ENCODE results near the gene GINS2. TPM values are rescaled to one million over a fixed set of nuclear protein-coding genes. Genes with fewer than 3 reads are reported as not detected.

The GINS2 gene
- total RNA-seq, 1 experiment from 2014 or later: 11.3 TPM

DNA sequence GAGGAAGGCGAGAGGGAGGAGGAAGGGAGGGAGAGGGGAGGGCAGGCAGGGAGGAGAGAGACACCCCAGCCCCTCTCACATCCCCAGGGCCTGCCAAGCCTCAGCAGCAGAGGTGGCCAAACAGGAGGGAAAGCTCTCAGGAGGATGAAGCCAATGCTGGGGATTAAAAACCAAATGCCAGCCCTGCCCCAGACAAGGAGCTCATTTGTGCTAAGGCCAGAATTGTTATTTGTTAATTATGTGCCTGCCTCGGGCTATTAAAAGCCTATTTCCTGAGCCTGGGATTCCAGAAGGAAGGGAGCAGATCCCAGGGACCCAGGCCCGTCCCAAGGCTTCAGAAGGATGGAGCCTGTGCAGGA, 27.9 kb upstream of the GINS2 start:
- CTCF ChIA-PET: interaction anchor here (0.6 to 1.9 kb wide), 16 partner anchors 13 to 465 kb away, joined by 3 to 12 read pairs (median 4); no protein-coding TSS in a partner anchor
- no peak overlapping the region for H3K4me3 Mint-ChIP-seq (ENCODE audit: unreplicated experiment)
- H3K27ac Mint-ChIP-seq (ENCODE audit: low read depth, unreplicated experiment): no peak overlapping the region
- H3K9me3 Mint-ChIP-seq (ENCODE audit: unreplicated experiment): no peaks in the 10 kb centered on the region
- intact Hi-C loops (cut with micrococcal nuclease): loop anchor here (5.0 kb wide), 1 partner anchor 439 kb away; no protein-coding TSS in a partner anchor
- TF ChIP-seq, protein P1, sequence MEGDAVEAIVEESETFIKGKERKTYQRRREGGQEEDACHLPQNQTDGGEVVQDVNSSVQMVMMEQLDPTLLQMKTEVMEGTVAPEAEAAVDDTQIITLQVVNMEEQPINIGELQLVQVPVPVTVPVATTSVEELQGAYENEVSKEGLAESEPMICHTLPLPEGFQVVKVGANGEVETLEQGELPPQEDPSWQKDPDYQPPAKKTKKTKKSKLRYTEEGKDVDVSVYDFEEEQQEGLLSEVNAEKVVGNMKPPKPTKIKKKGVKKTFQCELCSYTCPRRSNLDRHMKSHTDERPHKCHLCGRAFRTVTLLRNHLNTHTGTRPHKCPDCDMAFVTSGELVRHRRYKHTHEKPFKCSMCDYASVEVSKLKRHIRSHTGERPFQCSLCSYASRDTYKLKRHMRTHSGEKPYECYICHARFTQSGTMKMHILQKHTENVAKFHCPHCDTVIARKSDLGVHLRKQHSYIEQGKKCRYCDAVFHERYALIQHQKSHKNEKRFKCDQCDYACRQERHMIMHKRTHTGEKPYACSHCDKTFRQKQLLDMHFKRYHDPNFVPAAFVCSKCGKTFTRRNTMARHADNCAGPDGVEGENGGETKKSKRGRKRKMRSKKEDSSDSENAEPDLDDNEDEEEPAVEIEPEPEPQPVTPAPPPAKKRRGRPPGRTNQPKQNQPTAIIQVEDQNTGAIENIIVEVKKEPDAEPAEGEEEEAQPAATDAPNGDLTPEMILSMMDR (IDR thresholded peaks at IDR 0.05; ENCODE audit: unreplicated experiment): no peak
- H3K27me3 Mint-ChIP-seq (ENCODE audit: insufficient read depth, unreplicated experiment): no peaks in the 10 kb centered on the region
- no peak for DNase-seq (ENCODE audit: unreplicated experiment)
- peaks cover 7% of the 10 kb centered on the region for H3K4me1 Mint-ChIP-seq (ENCODE audit: insufficient read depth, unreplicated experiment)
- POLR2A ChIA-PET: interaction anchor here (1.2 kb wide), 1 partner anchor 12 kb away, joined by 3 read pairs; no protein-coding TSS in a partner anchor
- no TSS peak for BruUV-seq (replicated peaks)
- peaks cover 7% of the 10 kb centered on the region for H3K36me3 Mint-ChIP-seq (ENCODE audit: insufficient read depth, unreplicated experiment)

DNA sequence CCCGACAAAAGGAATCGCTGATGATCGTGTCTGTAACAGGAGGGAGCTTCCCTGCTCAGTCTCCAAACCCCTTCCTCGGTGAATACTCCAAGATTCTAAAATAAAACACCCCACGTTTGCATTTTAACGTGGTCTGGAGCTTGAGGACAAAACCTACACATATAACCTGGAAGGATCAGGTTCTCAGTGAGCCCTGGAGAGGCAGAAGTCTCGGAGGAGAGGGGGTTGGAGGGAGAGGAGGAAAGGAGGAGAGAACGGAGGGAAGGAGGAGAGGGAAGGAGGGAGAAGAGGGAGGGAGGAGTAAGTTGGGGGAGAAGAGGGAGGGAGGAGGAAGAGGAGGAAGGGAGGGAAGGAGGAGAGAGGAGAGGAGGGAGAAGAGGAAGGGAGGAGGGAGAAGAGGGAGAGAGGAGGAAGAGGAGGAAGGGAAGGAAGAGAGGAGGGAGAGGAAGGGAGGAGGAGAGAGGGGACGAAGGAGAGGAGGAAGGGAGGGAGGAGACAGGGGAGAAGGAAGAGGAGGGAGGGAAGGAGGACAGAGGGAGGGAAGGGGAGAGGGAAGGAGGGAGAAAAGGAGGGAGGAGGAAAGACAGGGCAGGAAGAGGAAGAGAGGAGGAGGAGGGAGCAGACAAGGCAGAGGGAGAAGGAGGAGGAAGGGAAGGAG, 27.4 kb upstream of the GINS2 start:
- intact Hi-C loops (cut with micrococcal nuclease): loop anchor here (5.0 kb wide), 1 partner anchor 439 kb away; no protein-coding TSS in a partner anchor
- ChIA-PET CTCF (interaction anchor here (0.6 to 1.9 kb wide), 12 partner anchors 13 to 829 kb away, joined by 3 to 12 read pairs (median 4); no protein-coding TSS in a partner anchor), POLR2A (interaction anchor here (0.6 to 1.2 kb wide), 3 partner anchors 11 to 695 kb away, joined by 3 to 4 read pairs (median 4); no protein-coding TSS in a partner anchor)
- no TSS peak for BruUV-seq (replicated peaks)
- Mint-ChIP-seq H3K27ac (ENCODE audit: low read depth, unreplicated experiment) (no peak overlapping the region), H3K4me1 (ENCODE audit: insufficient read depth, unreplicated experiment) (peaks cover 7% of the 10 kb centered on the region), H3K9me3 (ENCODE audit: unreplicated experiment) (no peaks in the 10 kb centered on the region), H3K36me3 (ENCODE audit: insufficient read depth, unreplicated experiment) (peaks cover 11% of the 10 kb centered on the region), H3K4me3 (ENCODE audit: unreplicated experiment) (no peak overlapping the region), H3K27me3 (ENCODE audit: insufficient read depth, unreplicated experiment) (no peaks in the 10 kb centered on the region)
- no peak for DNase-seq (ENCODE audit: unreplicated experiment)
- TF ChIP-seq, protein P1 (IDR thresholded peaks at IDR 0.05; ENCODE audit: unreplicated experiment): no peak

DNA sequence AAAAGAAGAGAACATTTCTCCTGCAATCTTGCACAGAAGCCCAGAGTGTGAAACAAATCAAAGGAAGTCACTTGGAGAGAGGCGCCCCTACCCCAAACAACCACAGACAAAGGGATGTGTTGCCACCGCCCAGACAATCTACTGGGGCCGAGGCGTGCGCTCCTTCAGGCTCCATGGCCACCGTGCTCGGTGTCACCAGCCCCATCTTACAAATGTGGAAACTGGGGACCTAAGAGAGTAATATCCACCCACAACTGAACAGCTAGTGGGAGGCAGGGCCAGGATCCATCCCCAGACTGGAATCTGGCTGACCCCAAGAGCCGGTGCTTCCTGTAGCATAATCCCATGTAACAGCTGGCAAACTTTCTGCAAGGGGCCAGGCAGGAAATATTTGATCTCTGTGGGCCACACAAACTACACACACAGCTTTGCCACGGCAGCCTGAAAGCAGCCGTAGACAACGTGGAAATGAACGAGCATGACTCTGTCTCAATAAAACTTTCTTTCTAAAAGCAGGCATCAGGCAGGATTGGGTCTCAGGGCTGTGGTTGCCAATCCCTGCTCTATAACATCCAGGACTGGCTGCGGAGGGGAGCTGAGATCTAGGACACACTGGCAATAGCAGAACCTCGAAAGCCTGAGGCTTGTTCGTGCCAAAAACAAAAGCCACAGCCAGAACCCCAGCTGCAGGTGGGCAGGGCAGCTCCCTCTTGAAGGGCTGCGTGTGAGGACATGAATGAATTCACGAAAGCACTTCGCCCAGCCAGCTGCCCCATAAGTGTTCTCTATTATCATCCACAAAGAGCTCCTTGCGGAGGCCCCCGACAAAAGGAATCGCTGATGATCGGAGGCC, 26.6 kb upstream of the GINS2 start:
- peaks cover 18% of the 10 kb centered on the region for H3K36me3 Mint-ChIP-seq (ENCODE audit: insufficient read depth, unreplicated experiment)
- H3K27me3 Mint-ChIP-seq (ENCODE audit: insufficient read depth, unreplicated experiment): no peaks in the 10 kb centered on the region
- H3K9me3 Mint-ChIP-seq (ENCODE audit: unreplicated experiment): no peaks in the 10 kb centered on the region
- TF ChIP-seq, protein P1 (IDR thresholded peaks at IDR 0.05; ENCODE audit: unreplicated experiment): no peak
- no TSS peak for BruUV-seq (replicated peaks)
- peaks cover 11% of the 10 kb centered on the region for H3K4me1 Mint-ChIP-seq (ENCODE audit: insufficient read depth, unreplicated experiment)
- ChIA-PET POLR2A (interaction anchor here (0.6 to 1.2 kb wide), 3 partner anchors 11 to 695 kb away, joined by 3 to 4 read pairs (median 4); no protein-coding TSS in a partner anchor), CTCF (interaction anchor here (0.6 to 1.8 kb wide), 5 partner anchors 14 to 830 kb away, joined by 3 to 4 read pairs (median 4); no protein-coding TSS in a partner anchor)
- H3K27ac Mint-ChIP-seq (ENCODE audit: low read depth, unreplicated experiment): no peak overlapping the region
- DNase-seq (ENCODE audit: unreplicated experiment): no peak
- intact Hi-C loops (cut with micrococcal nuclease): loop anchor here (5.0 kb wide), 1 partner anchor 438 kb away; no protein-coding TSS in a partner anchor
- H3K4me3 Mint-ChIP-seq (ENCODE audit: unreplicated experiment): no peak overlapping the region

DNA sequence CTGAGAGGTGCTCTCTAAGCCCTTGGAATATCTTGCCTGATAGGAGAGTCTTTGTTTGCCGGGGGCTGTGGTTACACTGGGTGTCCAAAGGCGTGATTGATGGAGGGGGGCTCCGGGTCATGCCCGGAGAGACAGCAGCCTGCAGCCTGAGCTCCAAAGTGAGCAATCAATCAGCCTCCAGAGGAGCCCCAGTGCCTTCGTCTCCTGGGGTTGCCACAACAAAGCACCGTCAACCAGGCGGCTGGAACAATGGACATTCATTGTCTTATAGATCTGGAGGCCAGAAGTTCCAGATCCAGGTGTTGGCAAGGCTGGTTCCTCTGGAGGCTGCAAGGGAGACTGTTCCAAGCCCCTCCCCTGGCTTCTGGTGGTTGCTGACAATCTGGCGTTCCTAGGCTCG, 24.0 kb upstream of the GINS2 start:
- CTCF ChIA-PET: interaction anchor here (0.7 kb wide), 1 partner anchor 23 kb away, joined by 5 read pairs; no protein-coding TSS in a partner anchor
- peaks cover 18% of the 10 kb centered on the region for H3K36me3 Mint-ChIP-seq (ENCODE audit: insufficient read depth, unreplicated experiment)
- POLR2A ChIA-PET: no interaction called here
- H3K27ac Mint-ChIP-seq (ENCODE audit: low read depth, unreplicated experiment): no peak overlapping the region
- BruUV-seq (replicated peaks): no TSS peak
- peaks cover 4% of the 10 kb centered on the region for H3K4me1 Mint-ChIP-seq (ENCODE audit: insufficient read depth, unreplicated experiment)
- no peak overlapping the region for H3K4me3 Mint-ChIP-seq (ENCODE audit: unreplicated experiment)
- no peaks in the 10 kb centered on the region for H3K27me3 Mint-ChIP-seq (ENCODE audit: insufficient read depth, unreplicated experiment)
- TF ChIP-seq, protein P1 (IDR thresholded peaks at IDR 0.05; ENCODE audit: unreplicated experiment): no peak
- no peaks in the 10 kb centered on the region for H3K9me3 Mint-ChIP-seq (ENCODE audit: unreplicated experiment)
- intact Hi-C loops (cut with micrococcal nuclease): no loop called here
- no peak for DNase-seq (ENCODE audit: unreplicated experiment)
